HepG2 (cell line): ENCODE measurements around the gene NUBP2. TPM values are rescaled to one million over a fixed set of nuclear protein-coding genes. Genes with fewer than 3 reads are reported as not detected.

Experiments
- ADNP ChIP-seq: sonication (generic); formaldehyde crosslinking; IDR thresholded peaks from 2 replicates; pipeline ENCODE4 v1.4.0; 2020; ENCODE audit warnings: missing genetic modification reagents
- AGO1 ChIP-seq: fragments of 200-400 bp; formaldehyde crosslinking; IDR thresholded peaks from 2 replicates; pipeline ENCODE4 v1.6.1; 2017; ENCODE audit warnings: mild to moderate bottlenecking, low read depth, low read length, moderate library complexity; ENCODE audit not compliant: poor library complexity, severe bottlenecking
- CREBL2 ChIP-seq: sonication (generic); formaldehyde crosslinking; IDR thresholded peaks from 2 replicates; pipeline ENCODE4 v1.8.1; 2023; ENCODE audit warnings: missing genetic modification reagents, mild to moderate bottlenecking, borderline replicate concordance
- GLI4 ChIP-seq: sonication (generic); formaldehyde crosslinking; IDR thresholded peaks from 2 replicates; pipeline ENCODE4 v1.5.1; 2020; ENCODE audit warnings: missing genetic modification reagents, mild to moderate bottlenecking, moderate library complexity, borderline replicate concordance
- JUNB ChIP-seq: sonication (generic); formaldehyde crosslinking; IDR thresholded peaks from 2 replicates; pipeline ENCODE4 v1.8.0; 2022; ENCODE audit warnings: missing genetic modification reagents, mild to moderate bottlenecking, borderline replicate concordance
- KLF9 ChIP-seq: IDR thresholded peaks from 2 replicates; pipeline ENCODE4 v1.6.1; 2016; ENCODE audit warnings: low read depth
- RFX1 ChIP-seq: fragments of 450-650 bp; IDR thresholded peaks from 2 replicates; pipeline ENCODE4 v1.6.1; 2017
- THAP9 ChIP-seq: sonication (generic); formaldehyde crosslinking; IDR thresholded peaks from 2 replicates; pipeline ENCODE4; 2020; ENCODE audit warnings: missing genetic modification reagents, mild to moderate bottlenecking, borderline replicate concordance
- ZBTB4 ChIP-seq: sonication (generic); formaldehyde crosslinking; IDR thresholded peaks from 2 replicates; pipeline ENCODE4 v1.4.0; 2020; ENCODE audit warnings: missing genetic modification reagents, mild to moderate bottlenecking, borderline replicate concordance
- ZC3H13 ChIP-seq: sonication (generic); formaldehyde crosslinking; IDR thresholded peaks from 2 replicates; pipeline ENCODE4 v1.8.1; 2023; ENCODE audit warnings: mild to moderate bottlenecking, missing genetic modification reagents, moderate library complexity
- ZC3H4 ChIP-seq: sonication (generic); formaldehyde crosslinking; IDR thresholded peaks from 2 replicates; pipeline ENCODE4 v1.4.0; 2020; ENCODE audit warnings: missing genetic modification reagents, borderline replicate concordance
- ZFX ChIP-seq: sonication (generic); formaldehyde crosslinking; IDR thresholded peaks from 2 replicates; pipeline ENCODE4 v1.4.0; 2020; ENCODE audit warnings: mild to moderate bottlenecking, low read depth, missing genetic modification reagents, moderate library complexity
- ZKSCAN8 ChIP-seq: IDR thresholded peaks from 2 replicates; pipeline ENCODE4 v1.6.1; 2016; ENCODE audit warnings: borderline replicate concordance, missing genetic modification reagents, missing compliant biosample characterization
- ZNF256 ChIP-seq: sonication (generic); formaldehyde crosslinking; conservative IDR thresholded peaks from 2 replicates; pipeline ENCODE4 v1.4.0; 2020; ENCODE audit warnings: missing genetic modification reagents
- ZNF331 ChIP-seq: sonication (generic); formaldehyde crosslinking; IDR thresholded peaks from 2 replicates; pipeline ENCODE4 v1.4.0; 2020; ENCODE audit warnings: missing genetic modification reagents
- ZNF335 ChIP-seq: sonication (generic); formaldehyde crosslinking; IDR thresholded peaks from 2 replicates; pipeline ENCODE4 v1.4.0; 2020; ENCODE audit warnings: missing genetic modification reagents
- polyA plus RNA-seq, 8 experiments: library from polyadenylated mRNA; depleted of rRNA in 3 of 8; stranded (reverse) in 7 of 8; unstranded in 1 of 8; fragments of >200 nt; fragmentation: Illumina TruSeq in 4 of 8; extraction: Trizol in 4 of 8; gene quantifications; 2 replicates each; pipeline versions ENCODE4 v1.2.1 to v1.2.3, GENCODE V29; 2011 to 2016; ENCODE audit warnings: low read depth in 4 of 8, missing spikeins in 1 of 8, mixed read lengths in 1 of 8; ENCODE audit not compliant: insufficient read depth in 1 of 8
- total RNA-seq, 5 experiments: library from RNA; depleted of rRNA; stranded (reverse); fragments of >200 nt; fragmentation: Illumina TruSeq; extraction: Trizol; gene quantifications; 2 replicates each; pipeline ENCODE4 v1.2.3, GENCODE V29; 2016; ENCODE audit warnings: low read depth in 1 of 5
- TF ChIP-seq, protein P1 (sequence below): sonication (generic); formaldehyde crosslinking; IDR thresholded peaks from 2 replicates; pipeline ENCODE4 v1.5.0; 2020; ENCODE audit warnings: missing genetic modification reagents
- TF ChIP-seq, protein P2 (sequence below), 2 experiments: sonication (generic) in 1 of 2; formaldehyde crosslinking in 1 of 2; IDR thresholded peaks; 2 replicates each; pipeline versions ENCODE4 v1.4.0 to v1.6.1; 2018 to 2020; ENCODE audit warnings: missing genetic modification reagents in 2 of 2, borderline replicate concordance in 1 of 2, low read depth in 1 of 2, mild to moderate bottlenecking in 1 of 2, missing biosample characterization in 1 of 2

NUBP2 gene
- total and polyA plus RNA-seq, 2 of the 13 experiments (the other 11 are each of a cell fraction or from before 2014, with no cell fraction given), result 25.7 to 61.5 TPM

DNA sequence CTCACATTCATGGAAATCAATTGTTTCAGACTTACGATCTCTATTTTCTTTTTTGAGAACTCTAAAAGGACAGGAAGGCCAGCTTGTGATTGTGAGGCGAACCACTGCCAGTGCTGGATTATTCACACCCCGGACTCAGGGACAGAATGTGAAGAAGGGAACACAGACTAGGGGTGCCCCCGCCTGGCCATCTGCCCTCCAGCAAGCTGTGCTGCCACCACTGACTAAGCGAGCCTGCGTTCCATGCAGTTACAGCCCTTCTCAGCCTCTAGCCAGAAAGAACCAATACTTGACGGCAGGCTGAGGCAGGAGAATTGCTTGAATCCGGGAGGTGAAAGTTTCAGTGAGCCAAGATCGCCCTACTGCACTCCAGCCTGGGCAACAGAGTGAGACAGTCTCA is 41.1 kb downstream of the NUBP2 start (continued):
- TF ChIP-seq ZBTB4 (CRISPR knock-in tag) (no peak), THAP9 (CRISPR knock-in tag) (no peak), ZC3H4 (no peak), ZNF331 (CRISPR knock-in tag) (peak; percentile 32; the same call in 1 of the 2 replicates), ADNP (CRISPR knock-in tag) (no peak), CREBL2 (CRISPR knock-in tag) (no peak), ZKSCAN8 (no peak), JUNB (CRISPR knock-in tag) (no peak), ZC3H13 (no peak), ZNF335 (CRISPR knock-in tag) (0 out of 2 replicates have a peak, but pooled peaks have one; percentile 38), ZFX (CRISPR knock-in tag) (no peak; the same call in 1 of the 2 replicates), AGO1 (no peak), KLF9 (CRISPR knock-in tag) (no peak), RFX1 (no peak), GLI4 (no peak), ZNF256 (CRISPR knock-in tag) (no peak)
- TF ChIP-seq, protein P1, sequence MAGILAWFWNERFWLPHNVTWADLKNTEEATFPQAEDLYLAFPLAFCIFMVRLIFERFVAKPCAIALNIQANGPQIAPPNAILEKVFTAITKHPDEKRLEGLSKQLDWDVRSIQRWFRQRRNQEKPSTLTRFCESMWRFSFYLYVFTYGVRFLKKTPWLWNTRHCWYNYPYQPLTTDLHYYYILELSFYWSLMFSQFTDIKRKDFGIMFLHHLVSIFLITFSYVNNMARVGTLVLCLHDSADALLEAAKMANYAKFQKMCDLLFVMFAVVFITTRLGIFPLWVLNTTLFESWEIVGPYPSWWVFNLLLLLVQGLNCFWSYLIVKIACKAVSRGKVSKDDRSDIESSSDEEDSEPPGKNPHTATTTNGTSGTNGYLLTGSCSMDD (CRISPR knock-in tag), result no peak
- TF ChIP-seq, protein P2, sequence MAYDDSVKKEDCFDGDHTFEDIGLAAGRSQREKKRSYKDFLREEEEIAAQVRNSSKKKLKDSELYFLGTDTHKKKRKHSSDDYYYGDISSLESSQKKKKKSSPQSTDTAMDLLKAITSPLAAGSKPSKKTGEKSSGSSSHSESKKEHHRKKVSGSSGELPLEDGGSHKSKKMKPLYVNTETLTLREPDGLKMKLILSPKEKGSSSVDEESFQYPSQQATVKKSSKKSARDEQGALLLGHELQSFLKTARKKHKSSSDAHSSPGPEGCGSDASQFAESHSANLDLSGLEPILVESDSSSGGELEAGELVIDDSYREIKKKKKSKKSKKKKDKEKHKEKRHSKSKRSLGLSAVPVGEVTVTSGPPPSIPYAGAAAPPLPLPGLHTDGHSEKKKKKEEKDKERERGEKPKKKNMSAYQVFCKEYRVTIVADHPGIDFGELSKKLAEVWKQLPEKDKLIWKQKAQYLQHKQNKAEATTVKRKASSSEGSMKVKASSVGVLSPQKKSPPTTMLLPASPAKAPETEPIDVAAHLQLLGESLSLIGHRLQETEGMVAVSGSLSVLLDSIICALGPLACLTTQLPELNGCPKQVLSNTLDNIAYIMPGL (CRISPR knock-in tag; IDR thresholded peaks at IDR 0.05; ENCODE audit: borderline replicate concordance in 1 of 2, low read depth in 1 of 2), result peak in 1 of 2 experiments; percentile 74; a peak in 1 of 4 replicates
